Skin of body (tissue), 2 donors: Measurements from ENCODE around the gene TRDMT1. TPM values are rescaled to one million over a fixed set of nuclear protein-coding genes. Genes with fewer than 3 reads are reported as not detected.

Experiments used
- DNase-seq: peaks from one replicate; lab custom pipeline; 2025; lab: John Stamatoyannopoulos, UW
- total RNA-seq: library from RNA; depleted of rRNA; stranded (reverse); fragments of >200 nt; gene quantifications from one replicate; pipeline ENCODE4 v1.2.3, GENCODE V29; 2014

The TRDMT1 gene
- total RNA-seq, 1 donor from 2014 or later, result 17.7 TPM

GRCh38 chr10:17232276-17232960, 30.9 kb upstream of the TRDMT1 start:
- DNase-seq, result peak; percentile 17

GRCh38 chr10:17231788-17232187, 30.3 kb upstream of the TRDMT1 start:
- no peak for DNase-seq

- peak; percentile 85 for DNase-seq
Observed at GRCh38 chr10:17229967-17230682, 28.7 kb upstream of the TRDMT1 start.

- DNase-seq, result no peak
Observed at GRCh38 chr10:17229717-17229966, 28.2 kb upstream of the TRDMT1 start.

- DNase-seq, result peak; percentile 95
Observed at GRCh38 chr10:17229016-17229716, 27.7 kb upstream of the TRDMT1 start.

- peak; percentile 90 for DNase-seq
Observed at GRCh38 chr10:17228091-17229015, 26.9 kb upstream of the TRDMT1 start, which contains the start of gene VIM. TSS of gene VIM (plus strand) at chr10:17228241. CDS start at chr10:17229423, 1,182 bp downstream.

GRCh38 chr10:17227367-17228090, 26.1 kb upstream of the TRDMT1 start:
- DNase-seq, result peak; percentile 90

GRCh38 chr10:17226891-17227303, 25.4 kb upstream of the TRDMT1 start:
- DNase-seq, result no peak

GRCh38 chr10:17225808-17226207, 24.3 kb upstream of the TRDMT1 start:
- no peak for DNase-seq

GRCh38 chr10:17222329-17222728, 20.9 kb upstream of the TRDMT1 start:
- DNase-seq, result no peak

- DNase-seq, result peak; percentile 85
Observed at GRCh38 chr10:17220652-17221100, 19.2 kb upstream of the TRDMT1 start.

GRCh38 chr10:17219024-17219423, 17.6 kb upstream of the TRDMT1 start:
- DNase-seq, result peak; percentile 83

GRCh38 chr10:17217631-17218232, 16.3 kb upstream of the TRDMT1 start:
- peak; percentile 88 for DNase-seq

GRCh38 chr10:17216901-17217395, 15.5 kb upstream of the TRDMT1 start:
- DNase-seq, result no peak

GRCh38 chr10:17216217-17216900, 14.9 kb upstream of the TRDMT1 start:
- peak; percentile 55 for DNase-seq

GRCh38 chr10:17215782-17216122, 14.3 kb upstream of the TRDMT1 start:
- DNase-seq, result no peak

- peak; percentile 97 for DNase-seq
Observed at GRCh38 chr10:17214971-17215781, 13.7 kb upstream of the TRDMT1 start.

GRCh38 chr10:17214526-17214925, 13.1 kb upstream of the TRDMT1 start:
- peak; percentile 83 for DNase-seq
